H1 (cell line): ENCODE data around the gene OTC.

Experiments
- BRCA1 ChIP-seq: IDR thresholded peaks from 2 replicates; pipeline ENCODE4 v1.6.1; 2012; ENCODE audit warnings: low read depth, low read length, improper control_type of control experiment
- CEBPB ChIP-seq: IDR thresholded peaks from 2 replicates; pipeline ENCODE4 v1.6.1; 2012; ENCODE audit warnings: low read depth, low read length
- CTBP2 ChIP-seq: IDR thresholded peaks from 2 replicates; pipeline ENCODE4 v1.7.0; 2011; ENCODE audit warnings: borderline replicate concordance, mild to moderate bottlenecking, moderate library complexity, mixed read lengths, low read length; ENCODE audit not compliant: insufficient read depth, insufficient read length
- CTCF ChIP-seq, 3 experiments: IDR thresholded peaks; 1 replicate in 2 of 3; 2 replicates in 1 of 3; pipeline versions ENCODE4 v1.5.1 to v1.6.1; 2011; ENCODE audit warnings: low read length in 3 of 3, mild to moderate bottlenecking in 3 of 3, inconsistent platforms in 2 of 3, low read depth in 1 of 3, moderate library complexity in 1 of 3; ENCODE audit not compliant: insufficient read depth in 1 of 3; ENCODE audit errors: control extremely low read depth in 1 of 3
- EP300 ChIP-seq, 2 experiments: IDR thresholded peaks; 1 replicate in 1 of 2; 2 replicates in 1 of 2; pipeline ENCODE4 v1.6.1; 2011 to 2012; ENCODE audit warnings: low read depth in 2 of 2, low read length in 2 of 2, mild to moderate bottlenecking in 2 of 2, borderline replicate concordance in 1 of 2, inconsistent platforms in 1 of 2, moderate library complexity in 1 of 2
- EZH2 ChIP-seq: fragments of 200-600 bp; sonication (generic); IDR thresholded peaks from 2 replicates; pipeline ENCODE4 v1.7.1; 2012; ENCODE audit warnings: low read depth, mild to moderate bottlenecking, moderate library complexity, low read length, inconsistent platforms; ENCODE audit not compliant: severe bottlenecking
- JUND ChIP-seq: IDR thresholded peaks from 2 replicates; pipeline ENCODE4 v1.6.1; 2011; ENCODE audit warnings: mild to moderate bottlenecking, improper control_type of control experiment, low read length
- KDM5A ChIP-seq: fragments of 200-600 bp; IDR thresholded peaks from 2 replicates; pipeline ENCODE4 v1.7.1; 2012; ENCODE audit warnings: mild to moderate bottlenecking, low read length, inconsistent platforms, mixed read lengths
- MAFK ChIP-seq: IDR thresholded peaks from 2 replicates; pipeline ENCODE4 v1.6.1; 2012; ENCODE audit warnings: low read depth, mild to moderate bottlenecking, improper control_type of control experiment, low read length
- MAX ChIP-seq: IDR thresholded peaks from 2 replicates; pipeline ENCODE4 v1.6.1; 2012; ENCODE audit warnings: inconsistent platforms
- POLR2A ChIP-seq, 2 experiments: IDR thresholded peaks; 1 replicate in 1 of 2; 2 replicates in 1 of 2; pipeline ENCODE4 v1.6.1; 2011; ENCODE audit warnings: low read depth in 2 of 2, low read length in 2 of 2, mild to moderate bottlenecking in 2 of 2; ENCODE audit errors: control extremely low read depth in 1 of 2
- RNF2 ChIP-seq: fragments of 200-900, 300-1000 bp; sonication (generic); IDR thresholded peaks from 2 replicates; pipeline ENCODE4 v1.7.1; 2016; ENCODE audit warnings: borderline replicate concordance, low read depth, mild to moderate bottlenecking, antibody characterized with exemption, low read length; ENCODE audit not compliant: poor library complexity, severe bottlenecking; ENCODE audit errors: missing control alignments
- SP1 ChIP-seq: IDR thresholded peaks from 2 replicates; pipeline ENCODE4 v1.6.1; 2011; ENCODE audit warnings: low read depth, low read length
- SUZ12 ChIP-seq: fragments of 200-600 bp; sonication (generic); IDR thresholded peaks from 2 replicates; pipeline ENCODE4 v1.6.1; 2012; ENCODE audit warnings: mild to moderate bottlenecking, inconsistent platforms, low read length, moderate library complexity, mixed read lengths

- TF ChIP-seq CTCF (IDR thresholded peaks at IDR 0.05; ENCODE audit: control extremely low read depth in 1 of 3, insufficient read depth in 1 of 3, low read depth in 1 of 3, low read length in 3 of 3) (no peak), SP1 (no peak), POLR2A (IDR thresholded peaks at IDR 0.05; ENCODE audit: control extremely low read depth in 1 of 2, low read depth in 2 of 2, low read length in 2 of 2) (no peak), MAFK (no peak), CEBPB (no peak), JUND (no peak), KDM5A (no peak), CTBP2 (no peak), SUZ12 (no peak), MAX (no peak), EZH2 (no peak), EP300 (IDR thresholded peaks at IDR 0.05; ENCODE audit: borderline replicate concordance in 1 of 2, low read depth in 2 of 2, low read length in 2 of 2) (no peak), RNF2 (no peak), BRCA1 (no peak)
These were observed 82.7 kb downstream of the OTC start for GRCh38 chrX:38435130-38435529.
